CD4-positive, alpha-beta T cell (primary cell): ENCODE results near the gene SRRM1. TPM values are rescaled to one million over a fixed set of nuclear protein-coding genes. Genes with fewer than 3 reads are reported as not detected.

ENCODE experiments used
- ATAC-seq: fragments of 200-7000 bp; cut with Tn5 transposase; one replicate; pipeline ENCODE4 v1.10.0; 2022; ENCODE audit warnings: mild to moderate bottlenecking; ENCODE audit not compliant: poor library complexity
- CTCF ChIA-PET: fragments of 350-600 bp; sonication (Branson Sonifier 250); formaldehyde crosslinking; loops from one replicate; lab custom pipeline; 2021; ENCODE audit warnings: antibody characterized with exemption, inconsistent platforms; lab: Charles Lee
- POLR2A ChIA-PET: fragments of 350-600 bp; sonication (Branson Sonifier 250); formaldehyde crosslinking; loops from one replicate; lab custom pipeline; 2021; ENCODE audit warnings: antibody characterized with exemption, inconsistent platforms; lab: Charles Lee
- DNase-seq, 14 experiments: peaks; one replicate each; pipeline ENCODE4 v3.0.0-alpha.2; 2013 to 2020; ENCODE audit warnings: mixed read lengths in 2 of 14
- H3K27ac ChIP-seq, 2 donors: one replicate each; pipeline versions ENCODE4 v1.5.1 to v1.7.0; 2013; ENCODE audit warnings: low read length in 2 of 2, low read depth in 1 of 2, mild to moderate bottlenecking in 1 of 2
- H3K27me3 ChIP-seq, 2 experiments: 1 replicate in 1 of 2; 2 replicates in 1 of 2; pipeline versions ENCODE4 v1.6.1 to v1.7.0; 2013; ENCODE audit warnings: low read length in 2 of 2, control low read depth in 1 of 2, mild to moderate bottlenecking in 1 of 2, moderate library complexity in 1 of 2; ENCODE audit not compliant: insufficient read depth in 2 of 2, control insufficient read depth in 1 of 2
- H3K36me3 ChIP-seq: one replicate; pipeline ENCODE4 v1.6.1; 2013; ENCODE audit warnings: low read length, control low read depth; ENCODE audit not compliant: insufficient read depth
- H3K4me1 ChIP-seq: one replicate; pipeline ENCODE4 v1.6.1; 2013; ENCODE audit warnings: low read length, control low read depth; ENCODE audit not compliant: insufficient read depth
- H3K4me3 ChIP-seq: one replicate; pipeline ENCODE4 v1.5.1; 2013; ENCODE audit warnings: mild to moderate bottlenecking, low read length, moderate library complexity
- H3K9me3 ChIP-seq, 2 experiments: 1 replicate in 1 of 2; 2 replicates in 1 of 2; pipeline versions ENCODE4 v1.6.1 to v1.7.0; 2013; ENCODE audit warnings: low read length in 2 of 2, mild to moderate bottlenecking in 2 of 2, control low read depth in 1 of 2, moderate library complexity in 1 of 2; ENCODE audit not compliant: control insufficient read depth in 1 of 2, insufficient read depth in 1 of 2
- H3K27ac Mint-ChIP-seq: one replicate; pipeline ENCODE4 v1.8.0; 2020; ENCODE audit warnings: mixed read lengths
- H3K27me3 Mint-ChIP-seq: one replicate; pipeline ENCODE4 v1.8.0; 2021; ENCODE audit warnings: mixed read lengths
- H3K36me3 Mint-ChIP-seq: one replicate; pipeline ENCODE4 v1.8.0; 2021; ENCODE audit warnings: low read depth, mixed read lengths
- H3K4me1 Mint-ChIP-seq: one replicate; pipeline ENCODE4 v1.8.0; 2021; ENCODE audit warnings: low read depth, mixed read lengths
- H3K4me3 Mint-ChIP-seq: one replicate; pipeline ENCODE4 v1.8.0; 2020; ENCODE audit warnings: mild to moderate bottlenecking, mixed read lengths
- H3K9me3 Mint-ChIP-seq: one replicate; pipeline ENCODE4 v1.8.0; 2020; ENCODE audit warnings: mixed read lengths
- CTCF ChIP-seq: fragments of 200-600 bp; IDR thresholded peaks from one replicate; pipeline ENCODE4 v1.8.0; 2022; ENCODE audit warnings: antibody characterized with exemption, mild to moderate bottlenecking
- intact Hi-C, 2 experiments: fragments of 100-400 bp; cut with DNase I in 1 of 2; cut with micrococcal nuclease in 1 of 2; formaldehyde crosslinking; loops; one replicate each; pipeline versions ENCODE4 v1.15.1 to v1.9.0; 2023 to 2025; cut with DNase I, micrococcal nuclease
- total RNA-seq, 174 experiments: library from RNA in 2 of 174; stranded (reverse) in 2 of 174; gene quantifications; one replicate each; pipeline ENCODE4 v1.2.3 and lab custom pipeline; 2021 to 2026

The SRRM1 gene
- total RNA-seq, 2 experiments from 2014 or later, result 338 to 360 TPM

- Histone ChIP-seq H3K9me3 (no peaks in the 10 kb centered on the region), H3K27me3 (no peaks in the 10 kb centered on the region), H3K4me3 (no peak overlapping the region), H3K4me1 (peaks cover 22% of the 10 kb centered on the region), H3K27ac (no peak overlapping the region), H3K36me3 (peaks cover 1% of the 10 kb centered on the region)
- CTCF ChIA-PET, result interaction anchor here (0.8 to 2.3 kb wide), 2 partner anchors 53 to 441 kb away, joined by 3 to 8 read pairs; no protein-coding TSS in a partner anchor
- Mint-ChIP-seq H3K27ac (peak overlapping the region; percentile 96), H3K4me1 (peaks cover 33% of the 10 kb centered on the region), H3K9me3 (no peaks in the 10 kb centered on the region), H3K27me3 (peaks cover 4% of the 10 kb centered on the region), H3K36me3 (peaks cover 26% of the 10 kb centered on the region), H3K4me3 (peak overlapping the region; percentile 35)
- TF ChIP-seq CTCF, result no peak
- intact Hi-C loops, result loop anchor here (5.0 to 10.0 kb wide), 9 partner anchors 53 to 1273 kb away; partner anchors contain the start of genes AUNIP (in 1 of the 2), NIPAL3 (in 1 of the 2), RCAN3 (in 1 of the 2) and RUNX3 (in 1 of the 2)
- DNase-seq (peak in 1 of 14 experiments; percentile 23), ATAC-seq (no peak)
- POLR2A ChIA-PET, result no interaction called here
Observed at GRCh38 chr1:24639881-24640280, 3.2 kb upstream of the SRRM1 start.

GRCh38 chr1:24640288-24640687 is 2.8 kb upstream of the SRRM1 start:
- ChIA-PET POLR2A (no interaction called here), CTCF (interaction anchor here (0.8 kb wide), 1 partner anchor 441 kb away, joined by 3 read pairs; no protein-coding TSS in a partner anchor)
- H3K4me3 Mint-ChIP-seq, result peak overlapping the region; percentile 90
- DNase-seq, result no peak
- peaks cover 5% of the 10 kb centered on the region for H3K36me3 ChIP-seq
- no peaks in the 10 kb centered on the region for H3K9me3 ChIP-seq
- no peaks in the 10 kb centered on the region for H3K27me3 ChIP-seq
- TF ChIP-seq CTCF, result no peak
- H3K36me3 Mint-ChIP-seq, result peaks cover 30% of the 10 kb centered on the region
- H3K4me1 Mint-ChIP-seq, result peaks cover 33% of the 10 kb centered on the region
- no peak overlapping the region for H3K27ac ChIP-seq
- H3K27me3 Mint-ChIP-seq, result peaks cover under 1% of the 10 kb centered on the region
- peaks cover 26% of the 10 kb centered on the region for H3K4me1 ChIP-seq
- no peak overlapping the region for H3K4me3 ChIP-seq
- intact Hi-C loops, result loop anchor here (5.0 to 10.0 kb wide), 5 partner anchors 138 to 1273 kb away; partner anchors contain the start of genes AUNIP (in 1 of the 2), RCAN3 (in 1 of the 2), RUNX3 (in 1 of the 2) and ZNF436 (in 1 of the 2)
- ATAC-seq, result no peak
- no peaks in the 10 kb centered on the region for H3K9me3 Mint-ChIP-seq
- peak overlapping the region; percentile 96 for H3K27ac Mint-ChIP-seq

GRCh38 chr1:24641646-24642151 is 1.4 kb upstream of the SRRM1 start:
- POLR2A ChIA-PET, result interaction anchor here (0.7 to 2.1 kb wide), 12 partner anchors 103 to 1157 kb away, joined by 3 to 11 read pairs (median 6); partner anchors contain the start of genes CLIC4, IFNLR1, NIPAL3 and RCAN3
- H3K27ac Mint-ChIP-seq, result peak overlapping the region; percentile 96
- peak in 13 of 14 experiments; percentile 3 to 64 (median 20) for DNase-seq

More at GRCh38 chr1:24641646-24642151, 1.4 kb upstream of the SRRM1 start:
- H3K9me3 ChIP-seq, result no peaks in the 10 kb centered on the region
- peak overlapping the region; percentile 99 for H3K27ac ChIP-seq
- Mint-ChIP-seq H3K4me3 (peak overlapping the region; percentile 90), H3K27me3 (no peaks in the 10 kb centered on the region), H3K4me1 (peaks cover 44% of the 10 kb centered on the region), H3K9me3 (no peaks in the 10 kb centered on the region), H3K36me3 (peaks cover 44% of the 10 kb centered on the region)
- peak overlapping the region; percentile 87 for H3K4me3 ChIP-seq
- no peaks in the 10 kb centered on the region for H3K27me3 ChIP-seq
- TF ChIP-seq CTCF, result no peak
- ATAC-seq, result no peak
- intact Hi-C loops, result loop anchor here (1.0 to 10.0 kb wide), 9 partner anchors 103 to 1274 kb away; partner anchors contain the start of genes RCAN3 (in 2 of the 2), AUNIP (in 1 of the 2), CLIC4 (in 1 of the 2) and NIPAL3 (in 1 of the 2)
- peaks cover 16% of the 10 kb centered on the region for H3K36me3 ChIP-seq
- CTCF ChIA-PET, result interaction anchor here (1.1 to 2.3 kb wide), 4 partner anchors 54 to 442 kb away, joined by 3 to 8 read pairs (median 6); partner anchors contain the start of gene NIPAL3
- H3K4me1 ChIP-seq, result peaks cover 26% of the 10 kb centered on the region
